ENCODE measurements around the gene KCNG2.

KCNG2 gene

GRCh38 chr18:79774111-79774510 is 23.6 kb upstream of the KCNG2 start:
- no peak for TF ChIP-seq CTCF (IDR thresholded peaks at IDR 0.05; ENCODE audit: low read depth, low read length)
- no peak for DNase-seq (ENCODE audit: low read depth in 2 of 2)
- H3K4me3 ChIP-seq (replicated peaks in 1 of 2; ENCODE audit: low read depth in 2 of 2, low read length in 2 of 2) = no peak overlapping the region

- H3K4me3 ChIP-seq (replicated peaks in 1 of 2; ENCODE audit: low read depth in 2 of 2, low read length in 2 of 2) = no peak overlapping the region
- TF ChIP-seq CTCF (IDR thresholded peaks at IDR 0.05; ENCODE audit: low read depth, low read length) = no peak
- DNase-seq (ENCODE audit: low read depth in 2 of 2) = no peak
Measured at GRCh38 chr18:79775441-79776221, 22.1 kb upstream of the KCNG2 start.

- no peak for DNase-seq (ENCODE audit: low read depth in 2 of 2)
- H3K4me3 ChIP-seq (replicated peaks in 1 of 2; ENCODE audit: low read depth in 2 of 2, low read length in 2 of 2) = no peak overlapping the region
- no peak for TF ChIP-seq CTCF (IDR thresholded peaks at IDR 0.05; ENCODE audit: low read depth, low read length)
Measured at GRCh38 chr18:79776674-79777073, 21.1 kb upstream of the KCNG2 start.

DNA sequence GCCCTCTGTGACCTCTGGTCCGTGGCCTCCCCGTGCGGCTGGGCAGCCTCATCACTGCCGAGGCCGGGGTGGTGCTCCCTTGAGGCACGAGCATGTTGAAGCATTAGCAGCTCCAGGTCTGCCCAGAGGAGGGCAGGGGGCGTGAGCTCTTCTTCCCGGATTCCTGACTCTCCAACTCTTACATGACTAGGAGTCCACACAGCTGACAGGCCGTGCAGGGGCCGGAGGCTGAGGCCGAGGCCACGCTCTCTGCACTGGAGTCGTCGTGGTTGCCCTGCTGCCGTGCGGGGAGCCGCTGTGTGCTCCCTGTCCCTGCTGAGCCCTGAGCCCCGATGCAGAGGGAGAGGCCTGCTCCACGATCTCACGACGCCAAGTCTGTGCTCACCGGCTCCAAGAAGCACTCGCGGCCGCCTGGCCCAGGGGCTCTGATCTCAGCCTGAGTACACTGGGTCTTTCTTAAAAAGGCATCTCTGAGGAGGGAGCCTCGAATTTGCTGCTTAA is 19.4 kb upstream of the KCNG2 start:
- no peak for TF ChIP-seq CTCF (IDR thresholded peaks at IDR 0.05; ENCODE audit: low read depth, low read length)
- no peak for DNase-seq (ENCODE audit: low read depth in 2 of 2)
- H3K4me3 ChIP-seq (replicated peaks in 1 of 2; ENCODE audit: low read depth in 2 of 2, low read length in 2 of 2) = no peak overlapping the region

DNA sequence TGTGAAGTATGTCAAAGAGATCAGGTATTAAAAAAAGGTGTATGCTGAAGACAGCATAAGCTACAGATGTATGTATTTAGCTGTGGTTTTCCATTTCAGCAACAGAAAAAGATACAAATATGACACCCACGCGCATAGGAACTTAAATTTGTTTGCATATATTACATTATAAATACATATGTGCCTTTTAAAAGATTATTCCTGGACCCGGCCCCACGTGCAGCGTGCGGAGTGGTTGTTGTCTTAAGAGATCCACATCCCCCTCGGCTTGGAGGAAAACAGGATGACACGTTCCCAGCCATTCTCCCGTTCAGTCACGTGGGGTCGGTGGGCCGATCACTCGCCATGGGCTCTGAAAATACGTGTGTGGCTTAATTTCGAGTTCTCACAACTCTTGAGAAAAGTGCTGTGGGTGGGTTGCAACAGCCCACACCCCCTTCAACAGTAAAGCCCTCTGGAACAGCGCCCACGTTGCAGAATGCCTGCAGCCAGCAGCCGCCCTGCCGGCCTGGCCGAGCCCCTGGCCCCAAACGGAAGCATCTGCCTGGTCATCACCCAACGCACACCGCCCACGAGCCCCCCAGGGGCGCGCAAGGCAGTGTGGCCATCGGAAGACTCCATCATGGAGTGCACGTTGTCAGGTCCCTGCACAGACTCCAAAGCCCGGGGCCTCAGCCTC is 18.6 kb upstream of the KCNG2 start:
- TF ChIP-seq CTCF (IDR thresholded peaks at IDR 0.05; ENCODE audit: low read depth, low read length) = no peak
- DNase-seq (ENCODE audit: low read depth in 2 of 2) = no peak
- no peak overlapping the region for H3K4me3 ChIP-seq (replicated peaks in 1 of 2; ENCODE audit: low read depth in 2 of 2, low read length in 2 of 2)

GRCh38 chr18:79779700-79780190 is 18.0 kb upstream of the KCNG2 start:
- no peak overlapping the region for H3K4me3 ChIP-seq (replicated peaks in 1 of 2; ENCODE audit: low read depth in 2 of 2, low read length in 2 of 2)
- no peak for DNase-seq (ENCODE audit: low read depth in 2 of 2)
- TF ChIP-seq CTCF (IDR thresholded peaks at IDR 0.05; ENCODE audit: low read depth, low read length) = no peak

All from cardiac fibroblast (primary cell).